Measurements from ENCODE around the gene POLR1E.

The POLR1E gene

GRCh38 chr9:37515620-37516258 is 30.0 kb downstream of the POLR1E start:
- TF ChIP-seq MYC (IDR thresholded peaks at IDR 0.05; ENCODE audit: low read depth, low read length) (no peak), MAX (IDR thresholded peaks at IDR 0.05; ENCODE audit: low read depth, low read length) (no peak), POLR2A (IDR thresholded peaks at IDR 0.05; ENCODE audit: extremely low read depth, insufficient read length) (no peak), CTCF (IDR thresholded peaks at IDR 0.05; ENCODE audit: low read depth, low read length) (no peak)
- DNase-seq (ENCODE audit: low read depth): no peak
- no peak overlapping the region for H3K4me3 ChIP-seq (ENCODE audit: low read depth, low read length)

GRCh38 chr9:37517923-37518322 is 32.2 kb downstream of the POLR1E start:
- no peak for TF ChIP-seq POLR2A (IDR thresholded peaks at IDR 0.05; ENCODE audit: extremely low read depth, insufficient read length)
- TF ChIP-seq MAX (IDR thresholded peaks at IDR 0.05; ENCODE audit: low read depth, low read length): no peak
- TF ChIP-seq MYC (IDR thresholded peaks at IDR 0.05; ENCODE audit: low read depth, low read length): no peak
- no peak for TF ChIP-seq CTCF (IDR thresholded peaks at IDR 0.05; ENCODE audit: low read depth, low read length)
- no peak overlapping the region for H3K4me3 ChIP-seq (ENCODE audit: low read depth, low read length)
- no peak for DNase-seq (ENCODE audit: low read depth)

- no peak for DNase-seq (ENCODE audit: low read depth)
- no peak overlapping the region for H3K4me3 ChIP-seq (ENCODE audit: low read depth, low read length)
- TF ChIP-seq CTCF (IDR thresholded peaks at IDR 0.05; ENCODE audit: low read depth, low read length) (no peak), POLR2A (IDR thresholded peaks at IDR 0.05; ENCODE audit: extremely low read depth, insufficient read length) (no peak), MYC (IDR thresholded peaks at IDR 0.05; ENCODE audit: low read depth, low read length) (no peak), MAX (IDR thresholded peaks at IDR 0.05; ENCODE audit: low read depth, low read length) (no peak)
Measured at GRCh38 chr9:37520641-37521040, 34.9 kb downstream of the POLR1E start.

- no peak for TF ChIP-seq MYC (IDR thresholded peaks at IDR 0.05; ENCODE audit: low read depth, low read length)
- TF ChIP-seq MAX (IDR thresholded peaks at IDR 0.05; ENCODE audit: low read depth, low read length): no peak
- TF ChIP-seq POLR2A (IDR thresholded peaks at IDR 0.05; ENCODE audit: extremely low read depth, insufficient read length): no peak
- TF ChIP-seq CTCF (IDR thresholded peaks at IDR 0.05; ENCODE audit: low read depth, low read length): no peak
- H3K4me3 ChIP-seq (ENCODE audit: low read depth, low read length): no peak overlapping the region
- no peak for DNase-seq (ENCODE audit: low read depth)
Measured at GRCh38 chr9:37521111-37521510, 35.4 kb downstream of the POLR1E start.

- no peak overlapping the region for H3K4me3 ChIP-seq (ENCODE audit: low read depth, low read length)
- TF ChIP-seq MYC (IDR thresholded peaks at IDR 0.05; ENCODE audit: low read depth, low read length) (no peak), MAX (IDR thresholded peaks at IDR 0.05; ENCODE audit: low read depth, low read length) (no peak), CTCF (IDR thresholded peaks at IDR 0.05; ENCODE audit: low read depth, low read length) (no peak), POLR2A (IDR thresholded peaks at IDR 0.05; ENCODE audit: extremely low read depth, insufficient read length) (no peak)
- no peak for DNase-seq (ENCODE audit: low read depth)
Measured at GRCh38 chr9:37522971-37523370, 37.2 kb downstream of the POLR1E start.

Data from NB4 (cell line).